HEK293 (cell line): ENCODE measurements around the gene IL10RA.

Experiments
- CTCF ChIA-PET: fragments of 350-600 bp; formaldehyde crosslinking; extraction: SDS; loops from one replicate; lab custom pipeline; 2021; ENCODE audit warnings: antibody characterized with exemption; lab: Yijun Ruan, JAX
- POLR2A ChIA-PET: fragments of 300-600 bp; formaldehyde crosslinking; extraction: SDS; loops from one replicate; lab custom pipeline; 2020; ENCODE audit warnings: antibody characterized with exemption, inconsistent platforms; lab: Yijun Ruan, JAX
- H3K27ac ChIP-seq: fragments of 200-500 bp; sonication (Bioruptor generic); 2 replicates; pipeline ENCODE4 v1.5.1; 2014; ENCODE audit warnings: low read depth, low read length, control low read depth, inconsistent platforms; ENCODE audit errors: extremely low read depth
- H3K36me3 ChIP-seq, 2 experiments: fragments of 200-500 bp in 1 of 2; sonication (Bioruptor generic) in 1 of 2; 1 replicate in 1 of 2; 2 replicates in 1 of 2; pipeline ENCODE4 v1.5.1; 2014 to 2017; ENCODE audit warnings: inconsistent platforms in 2 of 2, low read length in 2 of 2; ENCODE audit not compliant: control insufficient read depth in 2 of 2, insufficient read depth in 1 of 2
- H3K4me1 ChIP-seq: fragments of 200-500 bp; sonication (Bioruptor generic); 2 replicates; pipeline ENCODE4 v1.5.1; 2014; ENCODE audit warnings: mild to moderate bottlenecking, low read length, inconsistent platforms; ENCODE audit not compliant: control insufficient read depth, insufficient read depth
- H3K4me3 ChIP-seq: 2 replicates; pipeline ENCODE4 v1.5.1; 2011; ENCODE audit warnings: low read depth, mild to moderate bottlenecking, control low read depth, low read length, moderate library complexity
- H3K9me3 ChIP-seq: fragments of 200-500 bp; sonication (Bioruptor generic); 2 replicates; pipeline ENCODE4 v1.5.1; 2014; ENCODE audit warnings: low read depth, low read length, inconsistent platforms; ENCODE audit not compliant: control insufficient read depth, insufficient read depth
- BCL11B ChIP-seq: fragments of 450-650 bp; formaldehyde crosslinking; IDR thresholded peaks from 2 replicates; pipeline ENCODE4 v1.5.1; 2016; ENCODE audit warnings: low read depth, missing biosample characterization, missing genetic modification characterization
- GLIS2 ChIP-seq: fragments of 450-650 bp; formaldehyde crosslinking; IDR thresholded peaks from 2 replicates; pipeline ENCODE4 v1.5.1; 2016; ENCODE audit warnings: missing biosample characterization, missing genetic modification characterization
- OSR2 ChIP-seq: fragments of 450-650 bp; formaldehyde crosslinking; IDR thresholded peaks from 2 replicates; pipeline ENCODE4 v1.5.1; 2016; ENCODE audit warnings: missing biosample characterization, missing genetic modification characterization
- REST ChIP-seq: fragments of 450-650 bp; formaldehyde crosslinking; IDR thresholded peaks from 2 replicates; pipeline ENCODE4 v1.5.1; 2016; ENCODE audit warnings: missing biosample characterization, missing genetic modification characterization
- SP7 ChIP-seq: fragments of 450-650 bp; formaldehyde crosslinking; IDR thresholded peaks from 2 replicates; pipeline ENCODE4 v1.5.1; 2016; ENCODE audit warnings: missing biosample characterization, missing genetic modification characterization
- ZFHX2 ChIP-seq: fragments of 450-650 bp; formaldehyde crosslinking; conservative IDR thresholded peaks from 2 replicates; pipeline ENCODE4 v1.5.1; 2016; ENCODE audit warnings: missing biosample characterization, missing genetic modification characterization
- ZNF112 ChIP-seq: fragments of 450-650 bp; formaldehyde crosslinking; IDR thresholded peaks from 2 replicates; pipeline ENCODE4 v1.5.0; 2017; ENCODE audit warnings: missing biosample characterization, missing genetic modification characterization
- ZNF140 ChIP-seq: fragments of 450-650 bp; formaldehyde crosslinking; IDR thresholded peaks from 2 replicates; pipeline ENCODE4 v1.5.1; 2016; ENCODE audit warnings: missing biosample characterization, missing genetic modification characterization
- ZNF221 ChIP-seq: fragments of 450-650 bp; formaldehyde crosslinking; IDR thresholded peaks from 2 replicates; pipeline ENCODE4 v1.5.1; 2017; ENCODE audit warnings: missing biosample characterization, missing genetic modification characterization, borderline replicate concordance
- ZNF223 ChIP-seq: fragments of 450-650 bp; formaldehyde crosslinking; IDR thresholded peaks from 2 replicates; pipeline ENCODE4 v1.5.1; 2016; ENCODE audit warnings: missing biosample characterization, missing genetic modification characterization
- ZNF248 ChIP-seq: fragments of 450-650 bp; formaldehyde crosslinking; IDR thresholded peaks from 2 replicates; pipeline ENCODE4 v1.5.1; 2017; ENCODE audit warnings: missing biosample characterization, missing genetic modification characterization
- ZNF266 ChIP-seq: fragments of 450-650 bp; formaldehyde crosslinking; IDR thresholded peaks from 2 replicates; pipeline ENCODE4 v1.5.1; 2016; ENCODE audit warnings: missing biosample characterization, missing genetic modification characterization, low read depth
- ZNF292 ChIP-seq: fragments of 450-650 bp; formaldehyde crosslinking; IDR thresholded peaks from 2 replicates; pipeline ENCODE4 v1.5.1; 2016; ENCODE audit warnings: low read depth, missing biosample characterization, missing genetic modification characterization, borderline replicate concordance
- ZNF324 ChIP-seq: fragments of 450-650 bp; formaldehyde crosslinking; IDR thresholded peaks from 2 replicates; pipeline ENCODE4 v1.5.1; 2016; ENCODE audit warnings: missing biosample characterization, missing genetic modification characterization
- ZNF426 ChIP-seq: fragments of 450-650 bp; formaldehyde crosslinking; IDR thresholded peaks from 2 replicates; pipeline ENCODE4 v1.5.1; 2017; ENCODE audit warnings: missing biosample characterization, missing genetic modification characterization, mild to moderate bottlenecking, inconsistent platforms, moderate library complexity
- ZNF501 ChIP-seq: fragments of 450-650 bp; formaldehyde crosslinking; IDR thresholded peaks from 2 replicates; pipeline ENCODE4 v1.5.1; 2016; ENCODE audit warnings: missing biosample characterization, missing genetic modification characterization
- ZNF560 ChIP-seq: fragments of 450-650 bp; formaldehyde crosslinking; IDR thresholded peaks from 2 replicates; pipeline ENCODE4 v1.5.1; 2017; ENCODE audit warnings: missing biosample characterization, missing genetic modification characterization, borderline replicate concordance
- ZNF610 ChIP-seq: fragments of 450-650 bp; formaldehyde crosslinking; IDR thresholded peaks from 2 replicates; pipeline ENCODE4 v1.5.1; 2016; ENCODE audit warnings: missing biosample characterization, missing genetic modification characterization, borderline replicate concordance
- ZNF660 ChIP-seq: fragments of 450-650 bp; IDR thresholded peaks from 2 replicates; pipeline ENCODE4 v1.5.1; 2018; ENCODE audit warnings: missing biosample characterization, mild to moderate bottlenecking, missing genetic modification characterization
- ZNF777 ChIP-seq: fragments of 450-650 bp; formaldehyde crosslinking; IDR thresholded peaks from 2 replicates; pipeline ENCODE4 v1.5.1; 2017; ENCODE audit warnings: missing biosample characterization, missing genetic modification characterization, borderline replicate concordance
- ZNF791 ChIP-seq: fragments of 450-650 bp; formaldehyde crosslinking; IDR thresholded peaks from 2 replicates; pipeline ENCODE4 v1.5.1; 2016; ENCODE audit warnings: missing biosample characterization, missing genetic modification characterization
- ZNF837 ChIP-seq: fragments of 450-650 bp; formaldehyde crosslinking; IDR thresholded peaks from 2 replicates; pipeline ENCODE4 v1.5.1; 2016; ENCODE audit warnings: missing biosample characterization, missing genetic modification characterization
- TF ChIP-seq, protein P1 (sequence below): fragments of 450-650 bp; formaldehyde crosslinking; IDR thresholded peaks from 2 replicates; pipeline ENCODE4 v1.5.1; 2016; ENCODE audit warnings: missing biosample characterization, missing genetic modification characterization, low read depth
- TF ChIP-seq, protein P2 (sequence below): fragments of 450-650 bp; formaldehyde crosslinking; IDR thresholded peaks from 2 replicates; pipeline ENCODE4 v1.5.1; 2016; ENCODE audit warnings: missing biosample characterization, missing genetic modification characterization

IL10RA gene

GRCh38 chr11:117953024-117953671 is 33.0 kb upstream of the IL10RA start (continued):
- TF ChIP-seq, protein P1, sequence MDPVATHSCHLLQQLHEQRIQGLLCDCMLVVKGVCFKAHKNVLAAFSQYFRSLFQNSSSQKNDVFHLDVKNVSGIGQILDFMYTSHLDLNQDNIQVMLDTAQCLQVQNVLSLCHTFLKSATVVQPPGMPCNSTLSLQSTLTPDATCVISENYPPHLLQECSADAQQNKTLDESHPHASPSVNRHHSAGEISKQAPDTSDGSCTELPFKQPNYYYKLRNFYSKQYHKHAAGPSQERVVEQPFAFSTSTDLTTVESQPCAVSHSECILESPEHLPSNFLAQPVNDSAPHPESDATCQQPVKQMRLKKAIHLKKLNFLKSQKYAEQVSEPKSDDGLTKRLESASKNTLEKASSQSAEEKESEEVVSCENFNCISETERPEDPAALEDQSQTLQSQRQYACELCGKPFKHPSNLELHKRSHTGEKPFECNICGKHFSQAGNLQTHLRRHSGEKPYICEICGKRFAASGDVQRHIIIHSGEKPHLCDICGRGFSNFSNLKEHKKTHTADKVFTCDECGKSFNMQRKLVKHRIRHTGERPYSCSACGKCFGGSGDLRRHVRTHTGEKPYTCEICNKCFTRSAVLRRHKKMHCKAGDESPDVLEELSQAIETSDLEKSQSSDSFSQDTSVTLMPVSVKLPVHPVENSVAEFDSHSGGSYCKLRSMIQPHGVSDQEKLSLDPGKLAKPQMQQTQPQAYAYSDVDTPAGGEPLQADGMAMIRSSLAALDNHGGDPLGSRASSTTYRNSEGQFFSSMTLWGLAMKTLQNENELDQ (tag by site-specific recombination) = no peak
- TF ChIP-seq ZNF221 (tag by site-specific recombination) (no peak), BCL11B (tag by site-specific recombination) (no peak), ZNF112 (no peak), ZNF560 (no peak), ZNF837 (tag by site-specific recombination) (no peak), SP7 (no peak), ZNF324 (tag by site-specific recombination) (no peak)
- TF ChIP-seq, protein P2, sequence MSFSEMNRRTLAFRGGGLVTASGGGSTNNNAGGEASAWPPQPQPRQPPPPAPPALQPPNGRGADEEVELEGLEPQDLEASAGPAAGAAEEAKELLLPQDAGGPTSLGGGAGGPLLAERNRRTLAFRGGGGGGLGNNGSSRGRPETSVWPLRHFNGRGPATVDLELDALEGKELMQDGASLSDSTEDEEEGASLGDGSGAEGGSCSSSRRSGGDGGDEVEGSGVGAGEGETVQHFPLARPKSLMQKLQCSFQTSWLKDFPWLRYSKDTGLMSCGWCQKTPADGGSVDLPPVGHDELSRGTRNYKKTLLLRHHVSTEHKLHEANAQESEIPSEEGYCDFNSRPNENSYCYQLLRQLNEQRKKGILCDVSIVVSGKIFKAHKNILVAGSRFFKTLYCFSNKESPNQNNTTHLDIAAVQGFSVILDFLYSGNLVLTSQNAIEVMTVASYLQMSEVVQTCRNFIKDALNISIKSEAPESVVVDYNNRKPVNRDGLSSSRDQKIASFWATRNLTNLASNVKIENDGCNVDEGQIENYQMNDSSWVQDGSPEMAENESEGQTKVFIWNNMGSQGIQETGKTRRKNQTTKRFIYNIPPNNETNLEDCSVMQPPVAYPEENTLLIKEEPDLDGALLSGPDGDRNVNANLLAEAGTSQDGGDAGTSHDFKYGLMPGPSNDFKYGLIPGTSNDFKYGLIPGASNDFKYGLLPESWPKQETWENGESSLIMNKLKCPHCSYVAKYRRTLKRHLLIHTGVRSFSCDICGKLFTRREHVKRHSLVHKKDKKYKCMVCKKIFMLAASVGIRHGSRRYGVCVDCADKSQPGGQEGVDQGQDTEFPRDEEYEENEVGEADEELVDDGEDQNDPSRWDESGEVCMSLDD (tag by site-specific recombination) = no peak

DNA sequence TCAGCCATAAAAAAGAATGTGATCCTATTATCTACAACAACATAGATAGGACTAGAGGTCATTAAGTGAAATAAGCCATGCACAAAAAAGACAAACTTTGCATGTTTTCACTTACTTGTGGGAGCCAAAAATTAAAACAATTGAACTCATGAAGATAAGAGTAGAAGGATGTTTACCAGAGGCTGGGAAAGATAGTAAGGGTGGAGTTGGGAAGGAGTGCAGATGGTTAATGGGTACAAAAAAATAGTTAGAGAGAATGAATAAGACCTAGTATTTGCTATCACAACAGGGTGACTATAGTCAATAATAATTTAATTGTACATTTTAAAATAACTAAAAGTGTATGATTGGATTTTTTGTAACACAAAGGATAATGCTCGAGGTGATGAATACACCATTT is 27.2 kb upstream of the IL10RA start:
- Histone ChIP-seq H3K36me3 (no peaks in the 10 kb centered on the region), H3K4me1 (no peaks in the 10 kb centered on the region), H3K9me3 (no peaks in the 10 kb centered on the region), H3K27ac (no peak overlapping the region), H3K4me3 (no peak overlapping the region)
- POLR2A ChIA-PET = no interaction called here
- CTCF ChIA-PET = no interaction called here
- TF ChIP-seq ZNF791 (no peak), OSR2 (tag by site-specific recombination) (no peak), ZNF777 (tag by site-specific recombination) (no peak), ZNF660 (no peak), BCL11B (tag by site-specific recombination) (no peak), ZNF292 (tag by site-specific recombination) (no peak), ZNF266 (tag by site-specific recombination) (no peak), GLIS2 (no peak), ZNF426 (tag by site-specific recombination) (no peak), REST (no peak), ZFHX2 (no peak), ZNF140 (tag by site-specific recombination) (no peak), ZNF501 (tag by site-specific recombination) (no peak), ZNF248 (no peak), ZNF223 (tag by site-specific recombination) (no peak), ZNF610 (tag by site-specific recombination) (no peak)
